ENCODE data around the gene HM13. TPM values are rescaled to one million over a fixed set of nuclear protein-coding genes. Genes with fewer than 3 reads are reported as not detected.

The HM13 gene
- total RNA-seq, 1 experiment from 2014 or later, result 103 TPM

- Mint-ChIP-seq H3K36me3 (peaks cover 59% of the 10 kb centered on the region), H3K4me1 (0 out of 2 replicates have a peak, but pooled peaks cover 4% of the 10 kb centered on the region), H3K4me3 (no peak overlapping the region), H3K27ac (no peak overlapping the region), H3K9me3 (no peaks in the 10 kb centered on the region), H3K27me3 (ENCODE audit: low read depth) (no peaks in the 10 kb centered on the region)
- ChIA-PET POLR2A (no interaction called here), CTCF (interaction anchor here (1.3 to 1.5 kb wide), 2 partner anchors 13 to 112 kb away, joined by 3 read pairs; no protein-coding TSS in a partner anchor)
- TF ChIP-seq ZNF317 (CRISPR knock-in tag; IDR thresholded peaks at IDR 0.05; ENCODE audit: borderline replicate concordance, low read depth) (no peak), ETV6 (CRISPR knock-in tag; IDR thresholded peaks at IDR 0.05) (no peak), TEAD1 (CRISPR knock-in tag; IDR thresholded peaks at IDR 0.05) (no peak), ATF6 (CRISPR knock-in tag; IDR thresholded peaks at IDR 0.05) (no peak), MLX (CRISPR knock-in tag; IDR thresholded peaks at IDR 0.05) (no peak), AR (CRISPR knock-in tag; IDR thresholded peaks at IDR 0.05) (no peak), PRDM15 (CRISPR knock-in tag; IDR thresholded peaks at IDR 0.05) (no peak)
- ATAC-seq (no peak), DNase-seq (ENCODE audit: low spot score) (no peak)
Measured at GRCh38 chr20:31550099-31550498, 35.9 kb downstream of the HM13 start.

- H3K4me1 Mint-ChIP-seq, result 0 out of 2 replicates have a peak, but pooled peaks cover 4% of the 10 kb centered on the region
- H3K36me3 Mint-ChIP-seq, result peaks cover 66% of the 10 kb centered on the region
- ChIA-PET CTCF (interaction anchor here (1.0 to 14.0 kb wide), 6 partner anchors 9 to 111 kb away, joined by 3 to 850 read pairs (median 4); partner anchors contain the start of gene ID1), POLR2A (interaction anchor here (0.6 kb wide), 1 partner anchor 60 kb away, joined by 3 read pairs; no protein-coding TSS in a partner anchor)
- no peak for ATAC-seq
- H3K9me3 Mint-ChIP-seq, result no peaks in the 10 kb centered on the region
- no peak overlapping the region for H3K4me3 Mint-ChIP-seq
- no peaks in the 10 kb centered on the region for H3K27me3 Mint-ChIP-seq (ENCODE audit: low read depth)
- DNase-seq (ENCODE audit: low spot score), result no peak
- no peak overlapping the region for H3K27ac Mint-ChIP-seq
- TF ChIP-seq ZNF512 (CRISPR knock-in tag; IDR thresholded peaks at IDR 0.05; ENCODE audit: borderline replicate concordance) (no peak), OVOL2 (CRISPR knock-in tag; IDR thresholded peaks at IDR 0.05; ENCODE audit: borderline replicate concordance) (no peak), ATF6 (CRISPR knock-in tag; IDR thresholded peaks at IDR 0.05) (no peak)
Measured at GRCh38 chr20:31551163-31552081, 37.2 kb downstream of the HM13 start.

Measured in WTC11 (cell line).